GM18511 (cell line): ENCODE measurements around the gene DCAF11.

Experiments used
- ATAC-seq: cut with Tn5 transposase; IDR thresholded peaks from one replicate; pipeline ENCODE4 v1.9.1; 2021; ENCODE audit warnings: mild to moderate bottlenecking, moderate library complexity; ENCODE audit not compliant: unreplicated experiment

The DCAF11 gene

GRCh38 chr14:24116128-24116814 is 1.7 kb downstream of the DCAF11 start:
- ATAC-seq, result no peak

GRCh38 chr14:24117179-24117578 is 2.6 kb downstream of the DCAF11 start:
- no peak for ATAC-seq

- no peak for ATAC-seq
Observed at GRCh38 chr14:24119691-24120090, 5.1 kb downstream of the DCAF11 start.

GRCh38 chr14:24121210-24121609 is 6.6 kb downstream of the DCAF11 start:
- no peak for ATAC-seq

GRCh38 chr14:24122416-24122815 is 7.8 kb downstream of the DCAF11 start:
- ATAC-seq, result no peak

- ATAC-seq, result no peak
Observed at GRCh38 chr14:24122898-24123297, 8.3 kb downstream of the DCAF11 start.

- ATAC-seq, result no peak
Observed at GRCh38 chr14:24123424-24124417, 9.1 kb downstream of the DCAF11 start.

GRCh38 chr14:24126939-24127338 is 12.4 kb downstream of the DCAF11 start:
- ATAC-seq, result no peak

- no peak for ATAC-seq
Observed at GRCh38 chr14:24127673-24128072, 13.1 kb downstream of the DCAF11 start.

GRCh38 chr14:24129410-24129998 is 14.9 kb downstream of the DCAF11 start:
- no peak for ATAC-seq

- no peak for ATAC-seq
Observed at GRCh38 chr14:24130380-24130716, 15.8 kb downstream of the DCAF11 start, which contains the start of gene FITM1. TSS of gene FITM1 (plus strand) at chr14:24130659. CDS start at chr14:24131564, 905 bp downstream.

GRCh38 chr14:24130717-24131548 is 16.4 kb downstream of the DCAF11 start:
- ATAC-seq, result no peak

- no peak for ATAC-seq
Observed at GRCh38 chr14:24131549-24131966, 17.0 kb downstream of the DCAF11 start.

GRCh38 chr14:24132061-24132685 is 17.6 kb downstream of the DCAF11 start:
- no peak for ATAC-seq

- ATAC-seq, result no peak
Observed at GRCh38 chr14:24132976-24133375, 18.4 kb downstream of the DCAF11 start.

GRCh38 chr14:24133735-24134134 is 19.2 kb downstream of the DCAF11 start:
- no peak for ATAC-seq

- peak; percentile 7 for ATAC-seq
Observed at GRCh38 chr14:24135584-24135833, 20.9 kb downstream of the DCAF11 start.

- ATAC-seq, result peak; percentile 85
Observed at GRCh38 chr14:24135834-24136683, 21.5 kb downstream of the DCAF11 start, which contains the start of gene PSME1. TSS of gene PSME1 (plus strand) at chr14:24136194. CDS start at chr14:24136263, 69 bp downstream.
